SK-N-SH treated with all-trans-retinoic acid at 6 μM for 48 hours (cell line): ENCODE measurements around the gene BABAM2.

Experiments used
- ATAC-seq: fragments of 200-7000 bp; cut with Tn5 transposase; 3 replicates; pipeline ENCODE4 v1.9.1; 2020; ENCODE audit warnings: mild to moderate bottlenecking, moderate library complexity
- BACH2 ChIP-seq: fragments of 250-450 bp; sonication (Bioruptor Pico); IDR thresholded peaks from 2 replicates; pipeline ENCODE4 v1.9.0; 2021; ENCODE audit warnings: mild to moderate bottlenecking, borderline replicate concordance
- CSDC2 ChIP-seq: fragments of 250-450 bp; sonication (Bioruptor Pico); IDR thresholded peaks from 2 replicates; pipeline ENCODE4 v1.5.0; 2020; ENCODE audit warnings: mild to moderate bottlenecking, moderate library complexity
- ESRRG ChIP-seq: fragments of 250-450 bp; sonication (Bioruptor Pico); IDR thresholded peaks from 2 replicates; pipeline ENCODE4 v1.6.1; 2021; ENCODE audit warnings: mild to moderate bottlenecking
- GLIS3 ChIP-seq: fragments of 250-450 bp; sonication (Bioruptor Pico); IDR thresholded peaks from 2 replicates; pipeline ENCODE4 v1.5.0; 2020; ENCODE audit warnings: mild to moderate bottlenecking, moderate library complexity
- ISL1 ChIP-seq: fragments of 250-450 bp; sonication (Bioruptor Pico); IDR thresholded peaks from 2 replicates; pipeline ENCODE4 v2.1.2; 2022; ENCODE audit warnings: mild to moderate bottlenecking, moderate library complexity
- OSR1 ChIP-seq: fragments of 250-450 bp; sonication (Bioruptor Pico); IDR thresholded peaks from 2 replicates; pipeline ENCODE4 v1.8.0; 2022; ENCODE audit warnings: moderate library complexity, mild to moderate bottlenecking, inconsistent platforms
- POU6F1 ChIP-seq: fragments of 250-450 bp; sonication (Bioruptor Pico); IDR thresholded peaks from 2 replicates; pipeline ENCODE4 v1.8.0; 2021; ENCODE audit warnings: low read depth, mild to moderate bottlenecking, moderate library complexity, borderline replicate concordance
- PPARA ChIP-seq: fragments of 250-450 bp; sonication (Bioruptor Pico); IDR thresholded peaks from 2 replicates; pipeline ENCODE4 v1.5.0; 2020; ENCODE audit warnings: mild to moderate bottlenecking, borderline replicate concordance
- SNAI2 ChIP-seq: fragments of 250-450 bp; sonication (Bioruptor Pico); IDR thresholded peaks from 2 replicates; pipeline ENCODE4 v1.5.0; 2020; ENCODE audit warnings: mild to moderate bottlenecking, moderate library complexity
- TCF4 ChIP-seq: fragments of 250-450 bp; sonication (Bioruptor Pico); IDR thresholded peaks from 2 replicates; pipeline ENCODE4 v1.8.0; 2021; ENCODE audit warnings: mild to moderate bottlenecking, moderate library complexity, borderline replicate concordance
- ZC3H10 ChIP-seq: fragments of 250-450 bp; sonication (Bioruptor Pico); IDR thresholded peaks from 2 replicates; pipeline ENCODE4 v1.5.1; 2021; ENCODE audit warnings: mild to moderate bottlenecking, moderate library complexity
- ZFP30 ChIP-seq: fragments of 450-650 bp; formaldehyde crosslinking; IDR thresholded peaks from 2 replicates; pipeline ENCODE4 v1.5.0; 2022; ENCODE audit warnings: mild to moderate bottlenecking, moderate library complexity
- ZNF565 ChIP-seq: fragments of 450-650 bp; formaldehyde crosslinking; conservative IDR thresholded peaks from 2 replicates; pipeline ENCODE4 v1.5.0; 2020; ENCODE audit warnings: low read depth, mild to moderate bottlenecking, moderate library complexity
- ZNF8 ChIP-seq: fragments of 450-650 bp; formaldehyde crosslinking; IDR thresholded peaks from 2 replicates; pipeline ENCODE4 v1.5.0; 2020; ENCODE audit warnings: mild to moderate bottlenecking, moderate library complexity
- TF ChIP-seq, protein P1 (sequence below): fragments of 250-450 bp; sonication (Bioruptor Pico); IDR thresholded peaks from 2 replicates; pipeline ENCODE4 v1.5.1; 2020; ENCODE audit warnings: low read depth, mild to moderate bottlenecking, moderate library complexity
- TF ChIP-seq, protein P2 (sequence below): fragments of 250-450 bp; sonication (Bioruptor Pico); IDR thresholded peaks from 2 replicates; pipeline ENCODE4 v1.8.0; 2020; ENCODE audit warnings: mild to moderate bottlenecking, moderate library complexity, borderline replicate concordance

BABAM2 gene

DNA sequence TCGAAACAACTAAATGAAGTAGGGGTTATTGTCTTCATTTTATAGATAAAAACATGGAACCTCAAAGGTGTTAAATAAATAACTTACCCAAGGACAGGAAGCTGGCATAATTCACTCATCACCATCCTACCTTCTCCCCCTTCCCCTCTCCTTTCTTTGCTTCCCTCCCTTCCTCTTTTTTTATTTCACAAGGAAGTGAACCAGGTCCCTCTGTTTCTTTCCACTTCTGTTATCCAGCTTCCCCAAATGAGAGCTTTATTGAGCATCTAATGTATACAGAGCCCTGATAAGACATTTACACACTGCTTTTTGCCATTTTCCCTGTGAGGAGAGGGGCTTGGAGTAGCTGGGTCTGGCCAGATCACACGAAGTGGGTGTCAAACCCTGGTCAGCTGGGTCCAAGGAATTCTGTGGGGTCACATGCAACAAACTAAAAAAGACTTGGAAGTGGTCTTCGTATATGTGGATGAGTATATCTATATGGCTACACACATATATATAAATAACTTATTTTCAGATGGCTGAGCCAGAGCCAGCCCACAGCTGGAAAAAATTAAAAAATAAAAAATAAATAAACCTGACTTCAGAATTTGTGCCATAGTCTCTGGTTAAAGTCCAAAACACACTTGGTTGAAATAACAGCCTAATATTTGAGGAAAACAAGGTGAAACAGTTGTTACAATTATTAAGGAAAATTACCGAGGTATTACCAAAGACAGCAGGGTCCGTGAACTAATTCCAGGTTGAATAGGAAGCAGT lies 452.8 kb downstream of the BABAM2 start:
- TF ChIP-seq OSR1 = no peak
- TF ChIP-seq TCF4 (CRISPR knock-in tag) = peak; percentile 22; the same call in 1 of the 2 replicates
- peak; percentile 26; the same call in 2 of the 3 replicates for ATAC-seq

DNA sequence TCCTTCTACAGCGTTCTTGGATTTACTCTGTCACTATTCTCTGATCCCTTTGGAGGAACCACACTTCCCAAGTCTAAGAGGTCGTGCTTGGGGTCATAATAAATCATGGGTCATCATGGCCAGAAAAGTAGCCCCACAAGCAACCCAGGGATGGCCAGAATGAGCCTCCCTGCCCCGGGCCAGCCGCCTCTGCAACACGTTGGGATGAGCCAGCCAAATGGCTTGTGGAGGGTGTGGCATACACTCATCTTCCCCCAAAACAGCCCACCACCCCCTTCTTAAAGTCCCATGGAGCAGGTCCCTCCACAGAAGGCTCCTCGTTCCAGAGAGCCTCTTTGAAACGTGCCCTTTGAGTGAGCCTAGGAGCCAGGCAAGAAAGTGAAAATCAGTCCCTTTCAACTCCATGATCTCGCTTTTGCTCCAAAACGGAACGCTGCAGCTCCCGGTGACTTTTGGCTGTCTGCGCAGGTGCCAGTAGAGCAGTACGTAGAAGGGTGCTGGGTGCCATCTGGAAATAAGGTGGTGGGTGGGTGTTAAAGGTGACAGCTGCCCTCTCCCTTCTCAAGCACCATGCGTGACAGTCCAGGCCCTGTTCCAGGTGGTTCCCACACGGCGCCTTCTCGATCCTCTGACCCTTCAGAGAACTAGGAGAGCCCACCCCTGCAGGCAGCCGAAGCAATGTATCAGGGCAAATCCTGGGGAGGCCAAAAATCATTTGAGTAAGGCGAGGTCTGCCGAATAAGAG lies 453.6 kb downstream of the BABAM2 start:
- TF ChIP-seq ZNF8 (CRISPR knock-in tag) (no peak), POU6F1 (CRISPR knock-in tag) (no peak), SNAI2 (no peak), OSR1 (no peak), PPARA (no peak), ESRRG (CRISPR knock-in tag) (no peak), ZNF565 (CRISPR knock-in tag) (no peak), ISL1 (CRISPR knock-in tag) (no peak), ZFP30 (CRISPR knock-in tag) (no peak)
- ATAC-seq = no peak

DNA sequence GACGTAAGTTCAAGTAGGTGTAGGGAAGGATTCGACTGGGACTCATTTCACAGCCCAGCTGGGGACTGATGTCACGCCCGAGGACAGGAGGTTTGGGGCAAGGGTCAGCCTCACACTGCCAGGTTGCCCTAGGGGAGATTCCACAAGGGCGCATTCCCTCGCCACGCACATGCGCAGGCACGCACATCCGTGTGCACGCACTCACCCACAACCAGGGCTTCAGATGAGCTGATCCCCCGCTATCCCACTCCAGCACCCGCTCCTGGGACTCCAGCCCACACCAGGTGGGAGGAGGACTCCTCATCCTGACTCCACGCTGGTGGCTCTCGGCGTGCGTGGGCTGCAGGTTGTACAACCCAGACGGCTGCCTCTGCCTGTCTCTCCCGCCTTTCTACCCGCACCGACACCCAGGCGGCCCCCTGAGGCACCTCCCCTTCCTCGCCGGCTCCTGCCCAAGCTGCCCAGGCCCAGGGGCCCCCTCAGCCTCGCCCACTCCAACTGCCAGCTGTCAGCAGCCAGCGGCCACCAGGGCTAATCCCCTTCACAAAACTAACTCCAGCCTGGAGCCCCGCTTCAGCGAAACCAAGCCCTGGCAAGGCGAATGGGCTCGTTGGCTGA lies 454.3 kb downstream of the BABAM2 start:
- no peak for TF ChIP-seq ISL1 (CRISPR knock-in tag)
- no peak for TF ChIP-seq CSDC2 (CRISPR knock-in tag)
- TF ChIP-seq ZNF565 (CRISPR knock-in tag) = no peak
- no peak for TF ChIP-seq OSR1
- TF ChIP-seq, protein P1, sequence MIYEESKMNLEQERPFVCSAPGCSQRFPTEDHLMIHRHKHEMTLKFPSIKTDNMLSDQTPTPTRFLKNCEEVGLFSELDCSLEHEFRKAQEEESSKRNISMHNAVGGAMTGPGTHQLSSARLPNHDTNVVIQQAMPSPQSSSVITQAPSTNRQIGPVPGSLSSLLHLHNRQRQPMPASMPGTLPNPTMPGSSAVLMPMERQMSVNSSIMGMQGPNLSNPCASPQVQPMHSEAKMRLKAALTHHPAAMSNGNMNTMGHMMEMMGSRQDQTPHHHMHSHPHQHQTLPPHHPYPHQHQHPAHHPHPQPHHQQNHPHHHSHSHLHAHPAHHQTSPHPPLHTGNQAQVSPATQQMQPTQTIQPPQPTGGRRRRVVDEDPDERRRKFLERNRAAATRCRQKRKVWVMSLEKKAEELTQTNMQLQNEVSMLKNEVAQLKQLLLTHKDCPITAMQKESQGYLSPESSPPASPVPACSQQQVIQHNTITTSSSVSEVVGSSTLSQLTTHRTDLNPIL = no peak
- no peak for TF ChIP-seq ZC3H10

DNA sequence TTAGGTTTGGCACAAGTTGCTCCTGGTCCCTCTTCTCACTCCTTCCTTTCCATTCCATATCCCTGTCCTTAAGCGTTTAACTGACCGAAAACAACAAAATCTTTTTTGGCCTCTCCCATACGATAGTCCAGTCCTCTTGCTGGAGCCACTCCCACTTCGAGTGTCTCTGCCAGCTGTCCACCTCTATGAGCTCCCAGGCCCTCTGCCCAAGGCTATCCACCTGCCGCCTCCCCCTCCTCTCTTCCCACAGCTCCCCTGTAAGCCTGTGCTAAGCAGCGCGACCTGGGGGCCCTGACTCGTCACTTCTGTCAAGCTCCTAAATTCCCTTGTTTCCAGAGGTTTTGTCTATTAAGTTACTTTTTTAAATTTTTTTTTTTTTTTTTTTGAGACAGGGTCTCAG lies 455.1 kb downstream of the BABAM2 start:
- TF ChIP-seq, protein P1 = no peak
- TF ChIP-seq ZNF565 (CRISPR knock-in tag) = no peak
- TF ChIP-seq ZNF8 (CRISPR knock-in tag) = no peak
- no peak for TF ChIP-seq GLIS3 (CRISPR knock-in tag)
- no peak for TF ChIP-seq PPARA
- no peak for TF ChIP-seq CSDC2 (CRISPR knock-in tag)
- TF ChIP-seq, protein P2, sequence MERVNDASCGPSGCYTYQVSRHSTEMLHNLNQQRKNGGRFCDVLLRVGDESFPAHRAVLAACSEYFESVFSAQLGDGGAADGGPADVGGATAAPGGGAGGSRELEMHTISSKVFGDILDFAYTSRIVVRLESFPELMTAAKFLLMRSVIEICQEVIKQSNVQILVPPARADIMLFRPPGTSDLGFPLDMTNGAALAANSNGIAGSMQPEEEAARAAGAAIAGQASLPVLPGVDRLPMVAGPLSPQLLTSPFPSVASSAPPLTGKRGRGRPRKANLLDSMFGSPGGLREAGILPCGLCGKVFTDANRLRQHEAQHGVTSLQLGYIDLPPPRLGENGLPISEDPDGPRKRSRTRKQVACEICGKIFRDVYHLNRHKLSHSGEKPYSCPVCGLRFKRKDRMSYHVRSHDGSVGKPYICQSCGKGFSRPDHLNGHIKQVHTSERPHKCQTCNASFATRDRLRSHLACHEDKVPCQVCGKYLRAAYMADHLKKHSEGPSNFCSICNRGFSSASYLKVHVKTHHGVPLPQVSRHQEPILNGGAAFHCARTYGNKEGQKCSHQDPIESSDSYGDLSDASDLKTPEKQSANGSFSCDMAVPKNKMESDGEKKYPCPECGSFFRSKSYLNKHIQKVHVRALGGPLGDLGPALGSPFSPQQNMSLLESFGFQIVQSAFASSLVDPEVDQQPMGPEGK (CRISPR knock-in tag) = no peak
- TF ChIP-seq BACH2 = no peak
- ATAC-seq = no peak

More for the DNA sequence above, 454.3 kb downstream of the BABAM2 start:
- no peak for ATAC-seq

DNA sequence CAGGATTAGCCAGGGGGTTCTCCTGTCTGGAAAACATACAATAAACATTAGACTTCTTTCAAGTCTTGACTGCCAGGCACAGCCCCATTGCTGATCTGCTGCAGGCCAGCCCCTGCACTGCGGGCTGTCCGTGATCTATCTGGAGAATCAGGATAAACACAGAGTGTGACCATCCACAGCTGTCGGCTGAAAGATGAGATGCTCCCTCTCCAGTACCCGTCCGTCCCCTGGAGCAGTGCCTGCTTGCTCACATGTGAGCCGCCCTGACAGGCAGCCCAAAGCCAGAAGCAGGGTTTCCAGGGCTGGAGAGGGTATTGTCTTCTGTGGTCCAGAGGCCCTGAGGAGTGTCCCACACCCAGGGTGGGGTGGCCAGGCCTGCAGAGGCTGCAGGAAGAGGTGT lies 456.1 kb downstream of the BABAM2 start:
- peak; percentile 73 for ATAC-seq
- no peak for TF ChIP-seq GLIS3 (CRISPR knock-in tag)
- TF ChIP-seq, protein P1 = no peak
- TF ChIP-seq TCF4 (CRISPR knock-in tag) = peak; percentile 39; the same call in 1 of the 2 replicates
- no peak for TF ChIP-seq ZFP30 (CRISPR knock-in tag)
- TF ChIP-seq BACH2 = no peak
